Vagina (tissue), 2 donors: ENCODE results near the gene MARCHF3.
"Not testable (repeated sequence)": the region's sequence is repeated elsewhere in the genome, so short reads cannot be mapped to it uniquely, and the experiment has no call there.

ENCODE experiments used
- POLR2A ChIP-seq, 2 donors: fragments of 450-650 bp; IDR thresholded peaks; one replicate each; pipeline ENCODE4 v1.6.1; 2017; ENCODE audit warnings: antibody characterized with exemption in 2 of 2, mild to moderate bottlenecking in 2 of 2, moderate library complexity in 2 of 2
- POLR2AphosphoS5 ChIP-seq, 2 donors: sonication (generic); formaldehyde crosslinking; IDR thresholded peaks; one replicate each; pipeline ENCODE4 v1.9.0; 2017; ENCODE audit warnings: antibody characterized with exemption in 2 of 2, mild to moderate bottlenecking in 2 of 2, low read depth in 1 of 2; ENCODE audit not compliant: insufficient read depth in 1 of 2
- TF ChIP-seq, protein P1 (sequence below), 3 experiments: fragments of 450-650 bp in 2 of 3; fragments of 200-600 bp in 1 of 3; sonication (generic) in 1 of 3; IDR thresholded peaks; one replicate each; pipeline ENCODE4 v1.5.1; 2017 to 2019; ENCODE audit warnings: antibody characterized with exemption in 3 of 3, mild to moderate bottlenecking in 2 of 3, moderate library complexity in 2 of 3

DNA sequence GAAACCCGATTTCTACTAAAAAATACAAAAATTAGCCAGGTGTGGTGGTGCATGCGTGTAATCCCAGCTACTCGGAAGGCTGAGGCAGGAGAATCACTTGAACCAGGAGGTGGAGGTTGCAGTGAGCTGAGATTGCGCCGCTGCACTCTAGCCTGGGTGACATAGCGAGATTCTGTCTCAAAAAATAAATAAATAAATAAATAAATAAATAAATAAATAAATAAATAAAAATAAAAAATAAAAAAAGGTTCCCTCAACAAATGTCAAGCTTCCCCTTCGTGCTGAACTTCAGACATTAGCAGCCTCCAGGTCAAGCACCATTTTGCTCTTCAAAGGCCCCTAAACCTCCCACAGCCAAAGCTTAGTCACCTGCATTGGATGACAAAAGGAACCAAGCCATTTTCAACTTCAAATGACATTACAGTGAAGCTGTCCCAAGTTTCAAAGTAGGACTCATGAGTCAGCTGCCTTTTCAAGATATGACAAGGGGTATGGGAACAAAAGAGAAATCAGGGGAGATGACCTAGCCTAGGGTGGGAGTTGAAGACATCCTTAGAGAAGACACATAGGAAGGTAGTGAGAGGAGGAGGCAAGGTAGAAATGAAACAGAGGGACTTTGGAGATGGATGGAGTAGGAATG, 6.7 kb downstream of the MARCHF3 start:
- TF ChIP-seq, protein P1, sequence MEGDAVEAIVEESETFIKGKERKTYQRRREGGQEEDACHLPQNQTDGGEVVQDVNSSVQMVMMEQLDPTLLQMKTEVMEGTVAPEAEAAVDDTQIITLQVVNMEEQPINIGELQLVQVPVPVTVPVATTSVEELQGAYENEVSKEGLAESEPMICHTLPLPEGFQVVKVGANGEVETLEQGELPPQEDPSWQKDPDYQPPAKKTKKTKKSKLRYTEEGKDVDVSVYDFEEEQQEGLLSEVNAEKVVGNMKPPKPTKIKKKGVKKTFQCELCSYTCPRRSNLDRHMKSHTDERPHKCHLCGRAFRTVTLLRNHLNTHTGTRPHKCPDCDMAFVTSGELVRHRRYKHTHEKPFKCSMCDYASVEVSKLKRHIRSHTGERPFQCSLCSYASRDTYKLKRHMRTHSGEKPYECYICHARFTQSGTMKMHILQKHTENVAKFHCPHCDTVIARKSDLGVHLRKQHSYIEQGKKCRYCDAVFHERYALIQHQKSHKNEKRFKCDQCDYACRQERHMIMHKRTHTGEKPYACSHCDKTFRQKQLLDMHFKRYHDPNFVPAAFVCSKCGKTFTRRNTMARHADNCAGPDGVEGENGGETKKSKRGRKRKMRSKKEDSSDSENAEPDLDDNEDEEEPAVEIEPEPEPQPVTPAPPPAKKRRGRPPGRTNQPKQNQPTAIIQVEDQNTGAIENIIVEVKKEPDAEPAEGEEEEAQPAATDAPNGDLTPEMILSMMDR (IDR thresholded peaks at IDR 0.05) = not testable (repeated sequence)
- not testable (repeated sequence) for TF ChIP-seq POLR2AphosphoS5 (IDR thresholded peaks at IDR 0.05; ENCODE audit: insufficient read depth in 1 of 2, low read depth in 1 of 2); POLR2A (IDR thresholded peaks at IDR 0.05)
